ENCODE measurements around the gene ICE2.

ICE2 gene

DNA sequence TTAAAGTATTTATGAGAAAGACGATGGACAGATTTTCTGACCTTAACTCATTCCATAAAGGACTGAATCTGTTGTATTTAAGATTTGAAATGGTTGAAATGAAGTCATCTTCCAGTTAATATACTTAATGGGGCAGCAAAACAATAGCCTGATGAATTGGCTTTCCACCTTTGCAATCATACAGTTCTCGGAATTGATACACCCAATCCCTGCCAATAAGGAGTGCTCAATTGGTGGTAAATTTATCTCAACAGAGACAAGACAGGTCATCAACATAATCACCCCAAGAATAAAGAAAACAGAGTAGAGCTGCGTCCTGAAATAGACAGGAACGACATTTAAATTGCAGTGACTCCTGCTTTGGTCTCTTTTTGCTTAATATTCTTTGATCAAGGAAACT is 92.3 kb downstream of the ICE2 start:
- no peak for DNase-seq

DNA sequence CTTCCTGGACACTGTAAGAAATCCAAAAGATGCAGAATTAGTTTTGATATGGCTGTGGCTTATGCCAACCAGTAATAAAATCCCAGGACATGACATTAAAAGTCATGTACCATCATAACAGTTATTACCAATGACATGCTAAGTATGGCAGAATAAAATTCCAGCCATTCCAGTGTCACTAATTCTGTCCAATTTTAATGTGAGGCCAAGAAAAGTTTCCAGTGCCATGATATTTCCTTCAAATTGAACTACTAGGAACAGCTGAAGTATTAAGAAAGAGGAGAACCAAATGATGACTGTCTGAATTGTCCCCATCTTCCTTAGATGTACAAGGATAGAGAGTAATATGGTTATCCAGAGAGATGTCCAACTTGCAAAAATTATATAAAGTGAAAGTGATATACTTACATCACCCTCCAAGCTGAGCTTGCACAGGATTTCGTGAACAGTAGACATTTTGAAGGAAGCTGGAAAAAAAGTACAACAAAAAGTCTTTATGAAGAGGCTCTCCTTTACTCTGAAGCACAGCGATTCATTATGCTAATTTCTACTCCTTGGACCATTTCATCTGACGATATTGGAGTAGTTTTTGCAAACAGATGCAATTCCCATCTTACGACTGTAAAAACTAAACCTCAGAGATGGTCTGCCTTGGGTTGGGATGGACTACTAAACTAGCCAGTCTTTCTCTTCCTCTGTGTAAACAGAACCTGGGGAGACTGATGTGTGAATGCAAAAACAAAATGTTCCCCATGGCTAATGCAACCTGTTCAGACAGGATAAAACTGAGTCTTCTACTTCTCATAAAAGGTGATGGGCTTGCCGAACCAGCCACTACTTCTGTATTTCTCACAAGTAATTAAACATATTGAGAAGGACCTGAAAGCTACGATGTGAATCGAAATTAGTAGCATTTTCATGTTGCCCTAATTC is 93.1 kb downstream of the ICE2 start:
- no peak for DNase-seq

DNA sequence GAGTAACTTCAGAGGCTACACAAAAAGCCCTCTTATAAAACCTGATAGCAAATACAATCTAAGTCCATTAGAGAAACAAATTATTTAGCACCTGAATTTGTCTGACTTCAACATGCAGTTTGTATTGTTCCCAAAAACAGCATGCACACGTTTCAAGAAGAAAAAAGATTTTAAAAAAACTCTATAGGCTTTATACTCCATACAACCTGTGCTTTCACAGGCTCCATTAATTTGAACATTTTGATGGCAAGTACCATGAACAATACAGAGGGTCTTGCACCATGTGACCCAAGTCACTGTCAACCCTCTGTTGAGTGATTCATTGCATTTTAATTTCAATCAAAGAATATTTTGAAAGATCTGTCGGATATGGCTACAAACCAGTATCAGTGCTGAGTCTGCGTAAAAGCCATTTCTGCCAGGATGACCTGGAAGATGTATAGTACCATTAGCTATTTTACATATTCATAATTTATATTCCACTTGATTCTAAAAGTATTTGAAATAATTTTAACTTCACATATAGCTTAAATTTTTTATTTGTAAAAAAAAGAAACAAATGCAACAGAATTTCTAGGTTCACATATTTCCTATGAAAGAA is 94.3 kb downstream of the ICE2 start:
- no peak for DNase-seq

GRCh38 chr15:60384053-60384452 is 94.9 kb downstream of the ICE2 start:
- no peak for DNase-seq

- no peak for DNase-seq
Observed at GRCh38 chr15:60382773-60383674, 95.9 kb downstream of the ICE2 start.

DNA sequence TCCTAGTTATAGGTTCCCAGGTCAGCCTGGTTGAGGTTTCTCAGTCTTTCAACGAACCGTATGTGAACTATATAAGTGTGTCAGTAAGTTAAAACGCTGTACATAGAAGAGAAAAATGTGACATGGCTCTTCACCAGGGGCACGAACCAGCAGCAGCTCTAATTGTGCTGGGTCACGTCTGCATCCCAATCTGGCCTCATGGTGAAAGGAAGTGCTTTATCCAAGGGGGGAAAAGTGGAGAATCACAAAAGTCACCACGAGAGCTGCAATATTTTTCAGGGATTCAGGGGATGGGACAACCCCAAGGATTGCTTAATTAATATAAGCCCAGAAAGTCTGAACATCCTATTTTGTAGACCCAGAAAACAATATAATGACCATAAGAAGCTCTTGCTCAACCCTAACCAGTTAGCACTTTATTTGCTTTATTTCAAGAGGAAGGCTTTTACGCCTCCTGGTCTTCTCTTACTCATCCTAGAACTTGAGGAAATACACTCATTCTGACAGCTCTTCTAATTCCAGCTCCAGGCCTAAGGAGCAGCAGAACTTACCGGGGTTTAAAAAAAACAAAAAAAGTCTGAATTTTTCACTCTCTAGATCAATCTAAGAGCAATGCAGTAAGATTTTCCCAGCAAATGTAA is 97.7 kb downstream of the ICE2 start:
- DNase-seq, result no peak

- no peak for DNase-seq
Observed at GRCh38 chr15:60379525-60380274, 99.2 kb downstream of the ICE2 start.

- no peak for DNase-seq
Observed at GRCh38 chr15:60379185-60379524, 99.8 kb downstream of the ICE2 start.

GRCh38 chr15:60376677-60377095 is 102.3 kb downstream of the ICE2 start:
- no peak for DNase-seq

DNA sequence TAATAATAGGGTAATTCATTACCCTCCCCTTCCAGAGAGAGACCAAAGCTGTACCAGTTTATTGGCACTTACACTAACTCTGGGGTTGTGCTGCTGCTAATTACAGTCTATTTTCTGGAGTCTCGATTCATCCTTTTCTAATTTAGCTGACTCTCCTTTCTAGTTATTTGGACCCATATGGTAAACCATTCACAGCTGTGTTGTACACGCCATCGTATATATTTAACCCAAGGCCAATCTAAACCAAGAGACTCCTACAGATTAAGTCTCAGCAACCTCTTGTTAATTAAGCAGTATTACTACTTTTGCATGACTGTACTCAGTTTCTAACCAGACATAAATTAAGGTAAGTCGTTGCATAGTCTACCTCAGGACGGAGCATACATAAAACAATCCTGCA is 103.6 kb downstream of the ICE2 start:
- DNase-seq, result no peak

- no peak for DNase-seq
Observed at GRCh38 chr15:60374628-60375081, 104.3 kb downstream of the ICE2 start.

DNA sequence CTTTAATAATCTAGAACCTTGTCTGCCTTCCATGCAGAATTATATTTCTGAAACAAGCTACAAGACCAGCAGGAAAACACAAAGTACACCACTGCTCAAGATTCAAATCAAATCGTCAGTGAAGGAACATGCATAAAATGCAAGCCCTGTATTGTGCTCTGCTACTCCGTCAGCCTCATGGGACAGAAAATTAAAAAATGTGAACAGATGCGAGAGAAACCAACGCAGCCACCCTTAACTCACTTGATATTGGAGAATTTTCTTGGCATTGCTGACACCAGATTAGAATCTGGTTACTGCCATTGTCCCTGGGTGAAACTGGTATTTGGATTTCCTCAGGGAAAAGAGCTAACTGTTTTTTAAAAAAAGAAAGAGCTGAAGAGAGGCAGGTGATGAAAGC is 104.7 kb downstream of the ICE2 start:
- no peak for DNase-seq

DNA sequence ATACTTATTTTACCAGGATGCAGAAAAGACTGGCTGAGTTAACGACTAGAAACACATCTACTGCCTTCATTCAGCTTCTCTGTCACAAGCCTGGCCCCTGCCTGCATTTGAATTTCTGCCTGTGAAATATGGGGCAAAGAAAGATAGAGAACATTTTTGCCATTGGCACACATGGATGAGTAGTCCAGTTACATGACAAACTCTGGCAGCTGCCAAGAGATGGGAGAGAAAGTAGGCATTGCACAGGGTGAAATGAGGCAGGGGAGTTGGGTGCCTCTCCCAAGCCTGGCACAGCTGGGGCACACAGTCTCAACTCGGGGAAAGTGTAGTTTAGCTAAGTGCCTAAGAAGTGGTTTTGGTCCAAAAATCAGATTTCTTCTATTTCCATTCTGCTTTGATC is 105.2 kb downstream of the ICE2 start:
- DNase-seq, result no peak

- DNase-seq, result no peak
Observed at GRCh38 chr15:60373327-60373726, 105.6 kb downstream of the ICE2 start.

DNA sequence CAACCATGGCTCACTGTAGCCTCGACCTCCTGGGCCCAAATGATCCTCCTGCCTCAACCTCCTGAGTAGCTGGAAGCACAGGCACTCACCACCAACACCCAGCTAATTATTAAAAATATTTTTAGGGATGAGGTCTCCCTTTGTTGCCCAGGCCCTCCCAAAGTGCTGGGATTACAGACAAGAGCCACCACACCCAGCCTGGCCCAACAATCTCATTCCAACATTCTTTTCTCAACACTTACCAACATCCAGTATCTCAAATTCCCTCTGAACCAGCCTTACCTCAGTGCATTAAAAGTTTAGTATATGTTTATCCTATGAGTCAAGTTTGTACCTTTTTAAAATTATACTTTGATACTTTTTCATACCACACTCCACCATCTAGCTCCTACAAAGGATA is 106.2 kb downstream of the ICE2 start:
- no peak for DNase-seq

DNA sequence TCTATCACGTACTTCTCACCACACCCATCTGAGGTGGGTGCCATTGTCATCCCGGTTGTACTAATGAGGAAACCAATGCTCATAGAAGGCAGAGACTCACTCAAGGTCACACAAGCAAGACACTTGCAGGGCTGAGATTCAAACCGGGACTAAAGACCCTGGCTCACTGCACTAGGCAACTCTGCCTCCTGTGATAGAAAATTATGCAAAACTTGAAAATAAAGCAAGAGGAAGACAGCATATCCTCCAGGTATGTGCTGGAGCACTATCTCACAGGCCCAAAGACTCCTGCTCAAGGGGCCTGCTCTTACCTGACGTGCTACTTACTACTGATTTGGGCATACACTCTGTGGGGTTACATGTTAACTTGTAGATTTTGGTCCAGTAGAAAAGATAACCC is 106.7 kb downstream of the ICE2 start:
- no peak for DNase-seq

GRCh38 chr15:60371175-60372051 is 107.5 kb downstream of the ICE2 start:
- DNase-seq, result no peak

DNA sequence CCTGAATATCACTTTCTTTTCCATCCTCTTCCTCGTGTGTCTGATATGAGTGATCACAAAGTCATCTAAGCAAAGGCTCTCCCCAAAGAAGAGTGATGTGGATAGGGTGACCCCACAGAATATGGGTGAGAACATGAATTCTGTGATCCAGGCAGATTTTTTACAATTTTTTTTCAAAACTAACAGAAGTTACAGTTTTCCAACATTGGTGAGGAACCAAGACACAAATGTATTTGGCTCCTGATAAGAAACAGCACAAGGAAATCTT is 108.1 kb downstream of the ICE2 start:
- no peak for DNase-seq

GRCh38 chr15:60370105-60370868 is 108.7 kb downstream of the ICE2 start:
- DNase-seq, result no peak

GRCh38 chr15:60369696-60370095 is 109.2 kb downstream of the ICE2 start:
- DNase-seq, result no peak

All from CD4-positive, alpha-beta T cell treated with Interleukin-1 beta for 1 hour (primary cell).